Measurements from ENCODE around the gene RSL24D1.

- TF ChIP-seq CTCF (conservative IDR thresholded peaks at IDR 0.05; ENCODE audit: low read depth, low read length) (no peak), EZH2 (IDR thresholded peaks at IDR 0.05; ENCODE audit: borderline replicate concordance, low read depth, low read length, poor library complexity, severe bottlenecking) (no peak)
Observed at GRCh38 chr15:55186331-55186730, 10.4 kb downstream of the RSL24D1 start.

Measured in A673 (cell line).